ENCODE results near the gene KAZN.

Gene KAZN

DNA sequence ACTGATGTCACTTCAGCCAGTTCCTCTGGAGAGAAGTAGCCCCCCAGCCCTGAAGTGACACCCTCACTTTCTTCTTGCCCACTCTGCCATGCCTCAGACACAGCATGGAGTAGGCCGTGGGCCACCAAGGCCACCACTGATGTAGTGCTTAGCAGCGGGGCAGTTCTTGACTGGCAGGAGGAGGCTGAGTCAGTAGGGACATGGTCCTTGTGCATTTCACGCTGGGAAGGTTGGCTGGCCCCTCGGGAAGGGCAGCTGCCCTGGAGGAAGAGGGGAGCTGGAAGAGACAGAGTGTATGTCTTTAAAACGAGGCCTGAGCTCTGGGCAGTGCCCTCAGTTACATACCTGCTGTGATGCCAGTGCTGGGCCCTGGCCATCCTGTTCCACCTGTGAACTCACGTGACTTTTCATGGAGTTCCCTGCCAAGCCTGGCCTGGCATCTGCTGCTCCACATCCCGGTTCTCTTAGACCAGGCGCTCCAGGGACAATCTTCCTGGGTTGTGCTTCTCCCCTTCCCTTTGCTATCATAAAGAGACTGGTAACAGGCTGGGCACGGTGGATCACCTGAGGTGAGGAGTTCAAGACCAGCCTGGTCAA, 396.5 kb downstream of the KAZN start:
- no peak for DNase-seq

DNA sequence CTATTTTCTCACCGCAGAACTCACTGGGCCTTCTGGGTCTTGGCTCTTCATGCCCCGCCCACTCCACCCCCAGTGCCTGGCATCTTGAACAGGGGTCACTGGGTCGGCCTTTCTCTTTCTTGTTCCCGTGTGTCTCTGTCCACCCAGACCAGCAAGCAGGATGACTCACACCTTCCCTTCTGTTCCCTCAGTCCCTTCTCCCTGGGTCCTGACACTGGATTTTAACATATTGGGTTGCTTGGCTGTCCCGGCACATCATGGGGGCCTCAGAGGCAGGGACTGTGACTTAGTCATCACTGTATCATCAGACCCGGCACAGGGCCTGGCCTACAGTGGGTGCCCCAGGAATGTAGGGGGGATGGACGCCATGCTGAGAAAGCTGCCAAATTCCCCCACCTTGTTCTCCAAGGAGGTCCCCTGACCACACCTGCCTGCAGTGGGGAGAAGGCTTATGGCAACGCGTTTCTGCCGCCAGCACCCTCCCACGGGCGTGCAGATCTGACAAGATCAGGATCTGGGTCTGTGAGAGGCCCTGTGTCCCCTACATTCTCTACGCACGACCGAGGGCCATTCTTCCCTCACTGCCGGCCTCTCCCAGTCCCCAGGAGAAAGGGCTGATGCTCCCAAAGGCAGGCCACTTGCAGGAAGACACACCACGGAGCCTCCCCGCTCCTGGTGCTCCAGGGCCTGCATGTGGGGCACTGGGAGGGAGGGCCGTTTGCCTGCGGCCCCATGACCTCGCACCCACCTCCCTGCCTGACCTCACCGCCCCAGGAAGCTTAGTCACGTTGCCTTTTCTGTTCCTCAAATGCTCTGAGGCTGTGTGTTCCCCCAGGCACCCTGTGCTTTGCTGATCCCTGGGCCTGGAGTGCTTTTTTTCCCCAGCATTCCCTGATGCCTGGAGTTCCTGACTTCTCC, 397.9 kb downstream of the KAZN start:
- DNase-seq, result peak; percentile 80

DNA sequence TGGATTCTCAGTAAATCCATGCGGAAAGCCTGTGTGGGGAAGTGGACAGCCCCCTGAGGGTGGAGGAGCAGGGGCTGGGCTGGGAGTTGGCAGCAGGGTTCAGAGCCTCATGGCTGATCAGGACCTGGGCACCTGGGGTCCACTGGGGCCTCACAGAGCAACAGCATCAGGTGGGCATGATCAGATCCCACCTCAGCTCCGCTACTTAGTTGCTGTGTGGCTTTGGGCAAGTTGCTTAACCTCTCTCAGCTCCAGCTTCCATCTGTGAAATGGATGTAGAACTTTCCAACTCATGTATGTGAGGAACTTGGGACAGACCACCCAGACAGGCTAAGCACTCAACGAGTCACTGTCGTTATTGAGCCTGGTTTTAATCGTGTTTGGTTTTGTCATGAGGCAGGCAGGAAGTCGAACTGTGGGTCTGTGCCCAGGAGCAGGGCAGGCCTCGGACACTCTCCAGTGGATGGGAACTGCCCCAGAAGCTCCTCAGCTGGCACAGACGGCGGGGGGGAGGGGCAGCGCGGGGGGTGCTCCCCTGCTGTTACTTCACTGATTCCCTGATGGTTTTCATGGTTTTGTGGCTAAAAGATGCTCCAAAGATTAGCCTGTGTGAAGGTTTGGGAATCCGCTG, 399.3 kb downstream of the KAZN start:
- DNase-seq, result peak; percentile 54

DNA sequence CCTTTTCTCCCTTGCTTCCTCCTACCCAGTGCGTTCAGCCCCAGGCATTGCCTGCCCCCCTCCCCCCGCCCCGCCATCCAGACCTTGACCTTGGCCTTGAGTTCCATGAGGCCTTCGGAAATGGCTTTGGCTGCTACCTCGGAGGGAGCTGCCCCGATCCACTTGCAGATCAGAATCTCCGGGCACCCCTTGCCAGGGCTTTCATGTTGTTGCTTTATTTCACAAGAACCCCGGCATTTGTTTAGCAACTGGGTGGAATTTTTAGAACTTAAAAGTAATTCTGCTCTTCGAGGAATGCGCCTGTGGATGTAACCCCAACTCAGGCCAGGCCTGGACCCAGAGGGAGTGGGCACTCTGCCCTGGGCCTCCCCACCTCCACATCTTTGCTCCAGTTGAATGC, 401.0 kb downstream of the KAZN start:
- no peak for DNase-seq

DNA sequence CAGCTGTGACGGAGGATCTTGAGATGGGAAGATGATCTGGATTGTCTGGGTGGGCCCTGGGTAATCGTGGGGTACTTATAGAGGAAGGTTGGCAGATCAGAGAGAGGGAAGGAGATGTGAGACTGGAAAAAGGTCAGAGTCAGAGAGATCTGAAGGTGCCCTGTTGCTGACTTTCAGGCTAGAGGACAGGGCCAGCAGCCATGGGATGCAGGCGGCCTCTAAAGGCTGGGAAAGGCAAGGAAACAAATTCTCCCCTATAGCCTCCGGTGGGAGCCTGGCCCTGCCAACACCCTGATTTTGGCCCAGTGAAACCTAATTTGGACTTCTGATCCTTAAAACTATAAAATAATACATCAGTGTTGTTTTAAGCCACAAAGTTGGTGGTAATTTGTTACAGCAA, 401.5 kb downstream of the KAZN start:
- no peak for DNase-seq

DNA sequence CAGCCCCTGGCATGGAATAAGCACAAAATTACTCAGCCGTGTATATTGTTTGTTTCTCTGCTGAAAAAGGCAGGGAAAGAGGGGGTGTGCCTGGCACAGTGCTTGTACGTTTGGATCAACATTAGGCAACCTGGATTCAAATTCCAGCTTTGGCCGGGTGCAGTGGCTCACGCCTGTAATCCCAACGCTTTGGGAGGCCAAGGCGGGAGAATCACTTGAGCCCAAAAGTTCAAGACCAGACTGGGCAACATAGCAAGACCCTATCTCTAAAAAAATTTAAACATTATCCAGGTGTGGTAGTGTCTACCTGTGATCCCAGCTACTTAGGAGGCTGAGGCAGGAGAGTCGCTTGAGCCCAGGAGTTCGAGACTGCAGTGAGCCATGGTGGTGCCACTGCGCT, 402.2 kb downstream of the KAZN start:
- DNase-seq, result no peak

DNA sequence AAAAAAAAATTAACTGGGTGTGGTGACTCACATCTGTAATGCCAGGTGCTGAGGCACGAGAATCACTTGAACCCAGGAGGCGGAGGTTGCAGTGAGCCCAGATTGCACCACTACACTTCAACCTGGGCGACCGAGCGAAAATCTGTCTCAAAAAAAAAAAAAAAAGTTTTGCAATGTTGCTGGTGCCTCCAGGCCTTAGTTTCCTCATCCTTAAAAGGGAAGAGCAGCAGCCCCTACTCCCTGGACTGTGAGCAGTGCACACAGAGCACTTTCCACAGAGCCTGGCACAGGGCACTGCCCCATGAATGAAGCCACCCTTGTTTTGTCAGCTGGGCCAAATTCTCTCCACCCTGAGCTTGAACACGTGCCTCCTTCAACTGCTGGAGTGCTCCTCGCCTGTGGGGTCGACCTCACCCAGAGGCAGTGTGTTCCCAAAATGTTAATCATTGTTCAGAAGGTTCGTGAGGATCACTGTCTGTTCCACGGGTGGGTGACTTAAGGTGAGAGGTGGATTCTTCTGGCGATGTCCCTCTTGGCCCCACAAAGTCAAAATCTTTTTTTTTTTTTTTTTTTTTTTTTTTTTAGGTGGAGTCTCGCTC, 402.9 kb downstream of the KAZN start:
- DNase-seq, result no peak

DNA sequence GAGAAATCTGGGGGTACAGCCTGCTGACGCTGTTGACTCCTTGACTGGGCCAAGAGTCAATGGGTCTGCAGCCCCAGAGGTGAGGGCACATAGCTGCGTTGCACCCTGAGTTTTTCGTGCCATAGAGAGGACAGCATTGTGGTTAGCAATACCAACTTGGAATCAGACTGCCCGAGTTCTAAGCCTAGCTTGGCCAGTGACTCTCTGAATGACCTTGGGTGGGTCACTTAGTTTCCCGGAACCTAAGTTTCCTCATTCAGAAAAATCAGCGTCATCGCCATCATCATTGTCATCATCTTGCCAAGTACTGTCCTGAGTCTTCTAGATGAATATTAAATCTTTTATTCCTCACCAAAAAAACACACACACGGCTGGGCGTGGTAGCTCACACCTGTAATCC, 403.8 kb downstream of the KAZN start:
- DNase-seq, result no peak

DNA sequence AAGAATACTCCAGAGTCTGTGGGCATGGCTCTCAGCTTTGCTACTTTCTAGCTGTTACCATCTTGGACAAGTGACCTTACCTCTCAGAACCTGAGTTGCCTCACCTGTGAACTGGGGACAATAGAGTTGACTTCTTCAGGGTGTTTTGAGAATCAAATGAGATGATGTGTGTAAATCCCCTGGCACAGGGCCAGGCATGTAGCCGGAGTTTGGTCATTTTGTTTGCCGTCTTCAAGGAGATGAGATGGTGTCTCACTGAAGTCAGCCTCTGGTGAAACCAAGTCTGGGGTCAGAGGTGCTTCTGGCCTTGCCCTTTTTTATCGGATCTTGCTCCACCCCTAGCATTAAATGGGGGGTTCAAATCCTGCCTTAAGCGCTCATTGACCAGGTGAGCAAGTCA, 405.9 kb downstream of the KAZN start:
- DNase-seq, result no peak

DNA sequence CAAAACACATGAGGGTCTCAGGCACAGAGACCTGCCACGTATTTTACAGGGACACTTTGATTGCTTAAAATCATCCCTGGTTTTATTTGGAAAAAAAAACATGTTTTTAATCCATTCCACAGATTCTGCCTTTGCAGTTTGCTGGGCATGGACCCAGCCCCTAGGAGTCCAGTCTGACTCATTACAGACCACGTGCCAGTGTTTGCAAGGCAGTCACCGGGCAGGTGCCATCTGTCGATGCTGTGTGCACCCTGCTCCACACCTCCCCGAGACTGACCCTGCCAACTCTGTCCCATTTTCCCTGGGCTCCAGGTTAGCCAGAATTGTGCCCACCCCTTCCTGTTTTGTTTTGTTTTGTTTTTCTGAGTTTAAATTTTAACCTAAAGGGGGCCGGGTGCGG, 406.6 kb downstream of the KAZN start:
- no peak for DNase-seq

DNA sequence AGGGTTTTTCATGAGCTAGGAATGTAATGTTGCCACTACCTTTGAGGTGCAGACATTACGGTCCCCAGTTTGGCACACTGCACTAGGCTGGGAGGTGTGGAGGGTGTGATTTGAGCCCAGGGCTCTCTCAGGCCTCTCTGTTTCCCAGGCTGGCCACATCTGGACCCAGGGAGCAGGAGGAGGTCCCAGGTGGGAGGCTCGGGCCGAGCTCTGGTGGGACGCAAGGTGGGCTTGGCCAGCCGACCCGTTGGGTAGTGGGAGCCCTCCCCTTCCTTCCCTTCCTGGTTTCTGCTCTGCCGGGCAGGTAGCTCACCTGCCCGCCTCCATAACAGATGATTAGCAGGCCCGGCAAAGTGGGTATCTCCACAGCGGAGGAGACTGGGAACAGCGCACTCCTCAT, 408.9 kb downstream of the KAZN start:
- no peak for DNase-seq

DNA sequence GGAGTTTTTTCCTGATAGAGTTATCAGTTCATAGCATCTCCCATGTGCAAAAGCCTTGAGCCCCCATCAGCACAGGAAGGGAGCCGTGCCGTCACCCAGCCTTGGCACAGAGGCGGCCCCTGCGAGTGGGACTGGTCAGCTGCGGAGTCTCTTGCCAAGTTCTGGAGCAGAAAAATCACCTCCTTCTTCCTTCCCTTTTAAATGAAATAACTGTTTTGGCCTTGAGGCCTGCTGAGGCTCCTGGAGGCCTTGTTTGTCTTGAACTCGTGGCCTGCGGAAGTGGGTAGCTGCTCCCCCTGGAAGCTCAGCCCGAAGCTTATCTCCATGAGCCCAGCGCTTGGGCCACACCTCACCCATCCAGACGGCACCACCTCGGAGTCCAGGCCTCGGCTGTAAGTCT, 409.4 kb downstream of the KAZN start:
- DNase-seq, result no peak

DNA sequence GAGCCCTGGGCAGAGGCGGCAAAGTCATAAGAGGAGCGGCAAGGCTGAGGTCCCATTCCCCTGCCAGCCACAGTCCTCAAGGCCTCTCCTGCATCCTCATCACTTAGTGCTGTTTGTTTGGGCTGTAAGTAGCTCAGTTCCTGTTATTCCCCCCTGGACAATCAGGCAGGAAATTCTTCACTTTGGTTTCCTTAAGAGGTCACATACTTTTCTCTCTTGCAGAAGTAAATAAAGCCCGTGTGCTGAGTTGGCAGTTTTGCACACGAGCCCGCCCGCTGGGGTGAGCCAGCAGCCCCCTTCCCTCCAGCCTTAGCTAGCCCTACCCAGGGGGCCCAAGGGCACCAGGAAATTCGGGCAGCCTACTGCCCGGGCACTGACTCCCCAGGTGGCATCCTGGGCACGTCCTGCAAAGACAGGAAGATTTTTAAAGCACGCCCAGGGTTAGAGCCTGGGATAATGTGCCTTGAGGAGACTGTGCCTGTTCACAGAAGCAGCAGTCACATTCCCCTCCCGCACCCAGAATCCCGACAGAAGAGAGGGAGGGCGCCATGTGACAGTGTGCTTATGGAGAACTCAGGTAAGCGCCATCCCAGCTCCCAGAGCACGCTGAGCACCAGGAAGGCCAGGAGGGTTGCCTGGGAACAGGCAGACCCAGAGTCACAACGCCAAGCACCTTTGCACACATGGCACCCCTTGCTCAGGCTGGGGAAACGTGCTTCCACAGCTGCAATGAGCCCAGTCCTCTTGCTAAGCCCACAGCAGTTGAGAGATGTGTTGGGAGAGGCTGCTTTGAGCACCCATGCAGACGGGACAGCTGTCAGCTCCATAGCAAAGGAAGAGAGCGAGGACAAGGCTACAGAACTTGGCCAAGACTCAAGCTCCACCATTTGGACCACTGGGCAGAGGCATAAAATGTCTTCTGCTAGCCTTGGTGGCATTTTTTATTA, 410.6 kb downstream of the KAZN start:
- peak; percentile 37 for DNase-seq

DNA sequence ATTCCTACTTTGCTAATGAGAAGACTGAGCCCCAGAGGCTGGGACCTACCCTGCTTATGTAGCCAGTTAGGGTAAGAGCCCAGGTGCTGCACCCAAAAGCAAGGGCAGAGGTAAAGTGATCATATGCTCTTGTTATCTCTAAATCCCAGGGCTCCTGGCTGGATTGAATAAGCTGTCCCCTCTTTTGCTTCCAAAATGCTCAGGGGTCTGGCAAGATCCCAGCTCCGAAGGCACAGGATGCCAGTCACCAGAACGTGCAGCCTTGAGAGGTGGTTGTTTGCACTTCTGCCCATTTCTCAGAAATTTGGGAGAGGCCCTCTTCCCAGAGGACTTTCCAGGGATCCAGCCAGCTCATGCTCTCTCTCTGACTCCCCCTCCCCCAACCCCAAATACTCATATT, 412.7 kb downstream of the KAZN start:
- DNase-seq, result no peak

DNA sequence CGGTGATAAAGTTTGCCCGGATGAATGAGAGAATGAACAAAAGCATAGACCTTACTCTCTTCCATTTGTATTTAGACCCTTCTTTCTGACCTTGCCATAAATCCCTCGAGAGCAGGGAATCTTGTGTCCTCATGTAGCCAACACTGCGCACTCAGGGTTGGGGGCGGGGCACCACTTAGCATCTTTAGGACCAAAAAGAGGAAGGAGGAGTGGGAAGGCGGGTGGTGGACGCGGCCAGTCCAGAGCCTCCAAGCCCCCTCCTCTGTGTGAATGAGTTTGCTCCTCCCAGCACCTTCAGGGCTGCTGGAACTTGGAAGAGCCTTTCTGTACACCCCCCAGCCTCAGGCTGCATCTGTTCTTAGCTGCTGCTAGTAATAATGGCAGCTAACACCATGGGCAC, 413.2 kb downstream of the KAZN start:
- no peak for DNase-seq

DNA sequence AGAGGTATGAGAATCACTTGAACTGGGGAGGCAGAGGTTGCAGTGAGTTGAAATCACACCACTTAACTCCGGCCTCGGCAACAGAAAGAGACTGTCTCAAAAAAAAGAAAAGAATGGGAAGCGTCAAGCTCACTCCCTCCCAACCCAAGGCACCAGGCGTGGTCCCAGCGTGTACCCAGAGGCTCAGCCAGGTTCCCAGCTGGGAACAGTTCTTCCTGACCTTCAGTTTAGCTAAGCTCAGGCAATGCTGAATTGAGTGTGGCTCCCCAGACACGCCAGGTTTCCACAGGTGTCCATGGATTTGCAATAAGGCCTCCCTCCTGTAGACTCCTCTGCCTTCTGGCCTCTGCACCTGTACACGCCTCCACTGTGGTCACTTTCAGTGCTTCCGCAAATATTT, 414.3 kb downstream of the KAZN start:
- DNase-seq, result no peak

DNA sequence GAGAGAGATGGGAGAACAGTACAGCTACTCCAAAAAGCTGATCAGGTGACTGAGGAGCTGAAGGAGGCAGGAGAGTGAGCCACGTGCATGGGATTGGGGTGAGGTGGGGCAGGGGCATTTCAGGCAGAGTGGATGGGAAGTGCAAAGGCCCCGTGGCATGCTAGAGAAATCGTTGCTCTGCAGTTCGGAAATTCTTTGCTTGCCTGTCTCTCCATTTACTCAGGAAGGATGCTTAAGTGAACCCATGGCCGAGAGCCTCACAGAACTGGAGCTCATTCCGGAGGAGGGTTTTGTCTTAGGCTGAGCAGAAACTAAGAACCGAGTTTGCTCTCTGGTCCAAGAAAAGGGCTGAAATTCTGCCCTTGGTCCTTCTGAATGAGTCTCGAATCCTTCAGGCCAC, 415.3 kb downstream of the KAZN start:
- no peak for DNase-seq

DNA sequence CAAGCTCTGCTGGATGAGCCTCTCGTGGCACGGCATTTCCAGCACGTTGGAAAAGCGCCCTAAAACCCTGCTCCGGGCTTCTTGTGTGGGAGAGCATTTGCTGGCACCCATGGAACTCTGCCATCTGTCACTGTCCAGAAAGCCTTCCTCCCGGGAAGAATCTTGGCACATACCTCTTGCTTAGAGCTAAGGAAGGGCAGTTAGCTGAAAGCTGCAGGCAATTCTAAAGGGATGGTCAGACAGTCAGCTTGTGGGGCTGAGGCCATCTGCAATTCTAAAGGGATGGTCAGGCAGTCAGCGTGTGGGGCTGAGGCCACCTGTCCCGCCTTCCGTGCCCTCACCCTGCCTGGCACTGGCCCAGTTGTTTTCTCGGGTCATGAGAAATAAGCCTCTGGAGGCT, 416.0 kb downstream of the KAZN start:
- no peak for DNase-seq

DNA sequence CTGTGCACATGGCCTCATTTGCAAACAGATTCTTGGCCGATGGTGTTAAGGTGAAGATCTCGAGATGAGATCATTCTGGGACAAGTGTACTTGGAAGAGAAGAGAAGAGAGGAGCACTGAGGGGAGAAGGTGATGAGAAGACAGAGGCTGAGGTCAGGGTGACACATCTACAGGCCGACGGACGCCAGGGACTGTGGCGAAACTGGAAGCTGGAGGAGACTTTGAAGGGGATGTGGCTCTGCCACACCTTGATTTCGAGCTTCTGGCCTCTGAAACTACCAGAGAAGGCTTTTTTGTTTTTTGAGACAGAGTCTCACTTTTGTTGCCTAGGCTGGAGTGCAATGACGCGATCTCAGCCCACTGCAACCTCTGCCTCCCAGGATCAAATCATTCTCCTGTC, 417.5 kb downstream of the KAZN start:
- DNase-seq, result no peak

DNA sequence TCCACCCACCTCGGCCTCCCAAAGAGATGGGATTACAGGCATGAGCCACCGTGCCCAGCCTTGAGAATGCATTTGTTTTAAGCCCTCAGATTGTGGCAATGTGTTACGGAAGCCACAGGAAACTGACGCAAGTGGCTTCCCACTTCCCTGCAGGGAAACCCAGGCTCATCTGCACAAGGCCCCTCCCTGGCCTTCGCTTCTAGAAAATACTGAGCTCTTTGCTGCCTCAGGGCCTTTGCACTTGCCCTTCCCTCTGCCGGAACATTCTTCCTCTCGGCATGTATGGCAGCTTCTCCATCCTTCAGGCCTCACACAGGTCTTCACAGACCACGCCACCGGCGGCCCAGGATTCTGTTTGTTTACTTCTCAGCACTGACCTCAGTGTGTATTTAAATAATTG, 418.0 kb downstream of the KAZN start:
- DNase-seq, result no peak

DNA sequence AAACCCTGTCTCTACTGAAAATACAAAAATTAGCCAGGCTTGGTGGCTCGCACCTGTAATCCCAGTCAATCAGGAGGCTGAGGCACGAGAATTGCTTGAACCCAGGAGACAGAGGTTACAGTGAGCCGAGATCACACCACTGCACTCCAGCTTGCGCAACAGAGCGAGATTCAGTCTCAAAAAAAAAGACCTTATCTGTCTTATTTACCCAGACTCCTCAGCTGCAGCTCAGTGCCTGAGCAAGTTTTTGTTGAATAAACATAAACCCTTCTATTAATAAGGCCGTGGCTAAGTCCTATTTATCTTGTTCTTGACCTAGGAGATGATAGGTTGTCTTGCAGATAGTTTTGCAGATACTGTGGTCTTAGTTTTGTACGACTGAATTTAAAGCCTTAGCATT, 418.6 kb downstream of the KAZN start:
- no peak for DNase-seq

DNA sequence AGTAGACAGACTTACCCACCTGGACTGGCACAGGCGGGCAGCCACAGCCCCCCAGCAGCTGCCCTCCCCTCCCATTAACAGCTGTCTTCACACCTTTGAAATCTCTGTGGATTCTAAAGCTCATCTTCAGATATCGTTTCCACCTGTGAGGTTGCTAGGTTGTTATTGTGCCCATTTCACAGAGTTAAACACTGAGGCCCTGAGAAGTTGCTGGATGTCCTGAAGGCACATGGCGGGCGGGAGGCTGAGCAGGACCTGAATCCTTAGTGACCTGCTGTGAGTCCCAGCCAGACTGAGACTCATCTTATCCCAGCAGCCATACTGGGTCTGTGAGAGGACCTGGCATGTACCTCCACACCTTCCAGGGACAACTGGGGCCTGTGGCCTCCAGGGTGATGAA, 420.3 kb downstream of the KAZN start:
- DNase-seq, result no peak

All from fibroblast of skin of right quadriceps (primary cell).